AG08395 (cell line): ENCODE measurements around the gene SFXN5.
A peak's percentile ranks its signal among the peaks of the same experiment; 100 is the strongest.

Experiments
- DNase-seq: peaks from one replicate; pipeline ENCODE4 v3.0.0; 2012; ENCODE audit warnings: mixed read lengths, low spot score

SFXN5 gene

GRCh38 chr2:72955228-72956049 is 116.1 kb downstream of the SFXN5 start:
- DNase-seq: no peak

GRCh38 chr2:72954376-72955227 is 116.9 kb downstream of the SFXN5 start:
- DNase-seq: no peak

GRCh38 chr2:72953976-72954375 is 117.5 kb downstream of the SFXN5 start:
- no peak for DNase-seq

GRCh38 chr2:72953528-72953927 is 118.0 kb downstream of the SFXN5 start:
- DNase-seq: no peak

- DNase-seq: no peak
Measured at GRCh38 chr2:72952961-72953360, 118.6 kb downstream of the SFXN5 start.

- DNase-seq: no peak
Measured at GRCh38 chr2:72952110-72952823, 119.2 kb downstream of the SFXN5 start.

GRCh38 chr2:72951303-72952095 is 120.0 kb downstream of the SFXN5 start:
- DNase-seq: no peak

- DNase-seq: no peak
Measured at GRCh38 chr2:72950558-72951255, 120.8 kb downstream of the SFXN5 start.

GRCh38 chr2:72949642-72950041 is 121.9 kb downstream of the SFXN5 start:
- DNase-seq: no peak

- DNase-seq: no peak
Measured at GRCh38 chr2:72949045-72949444, 122.5 kb downstream of the SFXN5 start.

GRCh38 chr2:72947952-72948830 is 123.3 kb downstream of the SFXN5 start:
- no peak for DNase-seq

GRCh38 chr2:72946466-72946865 is 125.0 kb downstream of the SFXN5 start:
- DNase-seq: no peak

- no peak for DNase-seq
Measured at GRCh38 chr2:72945450-72946019, 126.0 kb downstream of the SFXN5 start.

- DNase-seq: no peak
Measured at GRCh38 chr2:72944804-72945449, 126.6 kb downstream of the SFXN5 start.

- DNase-seq: no peak
Measured at GRCh38 chr2:72943540-72944395, 127.7 kb downstream of the SFXN5 start.

GRCh38 chr2:72942881-72943418 is 128.6 kb downstream of the SFXN5 start:
- DNase-seq: no peak

- no peak for DNase-seq
Measured at GRCh38 chr2:72942293-72942692, 129.2 kb downstream of the SFXN5 start.

- DNase-seq: peak; percentile 53
Measured at GRCh38 chr2:72940786-72941185, 130.7 kb downstream of the SFXN5 start.
